NCI-H748 treated with DMSO at 0.1 percent for 48 hours (cell line): ENCODE measurements around the gene ZACN.

Experiments
- DNase-seq: peaks from one replicate; lab custom pipeline; 2025; lab: John Stamatoyannopoulos, UW

ZACN gene

GRCh38 chr17:76082326-76083251 lies 3.6 kb downstream of the ZACN start:
- DNase-seq: no peak

- DNase-seq: no peak
These were observed 4.7 kb downstream of the ZACN start for GRCh38 chr17:76083536-76084182.

GRCh38 chr17:76085066-76085730 lies 6.2 kb downstream of the ZACN start:
- DNase-seq: no peak

GRCh38 chr17:76085731-76086366 lies 6.9 kb downstream of the ZACN start:
- DNase-seq: no peak

- DNase-seq: no peak
These were observed 7.4 kb downstream of the ZACN start for GRCh38 chr17:76086384-76086783.

GRCh38 chr17:76087531-76087930 lies 8.5 kb downstream of the ZACN start:
- no peak for DNase-seq

- DNase-seq: no peak
These were observed 9.3 kb downstream of the ZACN start for GRCh38 chr17:76088041-76088867.

GRCh38 chr17:76088868-76089576 lies 10.0 kb downstream of the ZACN start:
- DNase-seq: no peak

GRCh38 chr17:76089680-76090516 lies 10.9 kb downstream of the ZACN start:
- no peak for DNase-seq

GRCh38 chr17:76090517-76091129 lies 11.6 kb downstream of the ZACN start:
- no peak for DNase-seq

- DNase-seq: no peak
These were observed 12.7 kb downstream of the ZACN start for GRCh38 chr17:76091526-76092286.

GRCh38 chr17:76092526-76093413 lies 13.8 kb downstream of the ZACN start:
- DNase-seq: no peak

- no peak for DNase-seq
These were observed 15.1 kb downstream of the ZACN start for GRCh38 chr17:76094046-76094445.

GRCh38 chr17:76095943-76096342 lies 17.0 kb downstream of the ZACN start:
- DNase-seq: no peak

- DNase-seq: no peak
These were observed 18.8 kb downstream of the ZACN start for GRCh38 chr17:76097716-76098295.

GRCh38 chr17:76102944-76103273 lies 23.9 kb downstream of the ZACN start:
- no peak for DNase-seq
